Type B pancreatic cell (in vitro differentiated cells): Measurements from ENCODE around the gene AGPAT3. TPM values are rescaled to one million over a fixed set of nuclear protein-coding genes. Genes with fewer than 3 reads are reported as not detected.
"Not testable (repeated sequence)": the region's sequence is repeated elsewhere in the genome, so short reads cannot be mapped to it uniquely, and the experiment has no call there.

Experiments
- DNase-seq: peaks from one replicate; pipeline ENCODE4 v3.0.0; 2021; ENCODE audit warnings: mixed read lengths; ENCODE audit not compliant: unreplicated experiment; ENCODE audit errors: extremely low spot score
- H3K27ac Mint-ChIP-seq: 2 replicates; pipeline ENCODE4 v1.8.0; 2021; ENCODE audit warnings: mild to moderate bottlenecking, mixed read lengths
- H3K27me3 Mint-ChIP-seq: 2 replicates; pipeline ENCODE4 v1.8.0; 2021; ENCODE audit warnings: mixed read lengths
- H3K36me3 Mint-ChIP-seq: 2 replicates; pipeline ENCODE4 v1.8.0; 2021; ENCODE audit warnings: mixed read lengths
- H3K4me1 Mint-ChIP-seq: one replicate; pipeline ENCODE4 v1.8.0; 2021; ENCODE audit warnings: mixed read lengths; ENCODE audit not compliant: unreplicated experiment
- H3K4me3 Mint-ChIP-seq: 2 replicates; pipeline ENCODE4 v1.8.0; 2021; ENCODE audit warnings: mild to moderate bottlenecking, mixed read lengths
- H3K9me3 Mint-ChIP-seq: 2 replicates; pipeline ENCODE4 v1.8.0; 2021; ENCODE audit warnings: mixed read lengths
- total RNA-seq: library from RNA; stranded (reverse); gene quantifications from 2 replicates; pipeline ENCODE4 v1.2.1, GENCODE V29; 2021; ENCODE audit warnings: low replicate concordance
- TF ChIP-seq, protein P1 (sequence below): fragments of 200-600 bp; sonication (generic); conservative IDR thresholded peaks from 2 replicates; pipeline ENCODE4 v1.5.0; 2021; ENCODE audit warnings: antibody characterized with exemption, mild to moderate bottlenecking

AGPAT3 gene
- total RNA-seq, 1 donor from 2014 or later: 59.2 TPM

DNA sequence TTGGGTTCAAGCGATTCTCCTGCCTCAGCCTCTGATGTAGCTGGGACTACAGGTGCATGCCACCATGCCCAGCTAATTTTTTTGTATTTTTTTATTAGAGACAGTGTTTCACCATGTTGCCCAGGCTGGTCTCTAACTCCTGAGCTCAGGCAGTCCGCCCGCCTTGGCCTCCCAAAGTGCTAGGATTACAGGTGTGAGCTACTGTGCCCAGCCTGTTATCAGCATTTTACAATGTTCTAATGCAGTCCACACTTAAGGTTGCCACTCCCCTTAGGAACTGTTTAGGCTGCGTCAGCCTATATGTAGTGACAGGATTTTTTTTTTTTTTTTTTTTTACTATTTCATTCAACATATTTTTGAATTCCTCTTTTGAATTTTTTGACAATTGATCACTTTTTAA lies 30.2 kb downstream of the AGPAT3 start:
- H3K36me3 Mint-ChIP-seq: peaks cover 31% of the 10 kb centered on the region
- TF ChIP-seq, protein P1, sequence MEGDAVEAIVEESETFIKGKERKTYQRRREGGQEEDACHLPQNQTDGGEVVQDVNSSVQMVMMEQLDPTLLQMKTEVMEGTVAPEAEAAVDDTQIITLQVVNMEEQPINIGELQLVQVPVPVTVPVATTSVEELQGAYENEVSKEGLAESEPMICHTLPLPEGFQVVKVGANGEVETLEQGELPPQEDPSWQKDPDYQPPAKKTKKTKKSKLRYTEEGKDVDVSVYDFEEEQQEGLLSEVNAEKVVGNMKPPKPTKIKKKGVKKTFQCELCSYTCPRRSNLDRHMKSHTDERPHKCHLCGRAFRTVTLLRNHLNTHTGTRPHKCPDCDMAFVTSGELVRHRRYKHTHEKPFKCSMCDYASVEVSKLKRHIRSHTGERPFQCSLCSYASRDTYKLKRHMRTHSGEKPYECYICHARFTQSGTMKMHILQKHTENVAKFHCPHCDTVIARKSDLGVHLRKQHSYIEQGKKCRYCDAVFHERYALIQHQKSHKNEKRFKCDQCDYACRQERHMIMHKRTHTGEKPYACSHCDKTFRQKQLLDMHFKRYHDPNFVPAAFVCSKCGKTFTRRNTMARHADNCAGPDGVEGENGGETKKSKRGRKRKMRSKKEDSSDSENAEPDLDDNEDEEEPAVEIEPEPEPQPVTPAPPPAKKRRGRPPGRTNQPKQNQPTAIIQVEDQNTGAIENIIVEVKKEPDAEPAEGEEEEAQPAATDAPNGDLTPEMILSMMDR: no peak
- no peaks in the 10 kb centered on the region for H3K27me3 Mint-ChIP-seq
- no peak overlapping the region for H3K27ac Mint-ChIP-seq
- no peak overlapping the region for H3K4me3 Mint-ChIP-seq
- DNase-seq: no peak
- H3K9me3 Mint-ChIP-seq: peaks cover 5% of the 10 kb centered on the region
- H3K4me1 Mint-ChIP-seq: peaks cover 28% of the 10 kb centered on the region

DNA sequence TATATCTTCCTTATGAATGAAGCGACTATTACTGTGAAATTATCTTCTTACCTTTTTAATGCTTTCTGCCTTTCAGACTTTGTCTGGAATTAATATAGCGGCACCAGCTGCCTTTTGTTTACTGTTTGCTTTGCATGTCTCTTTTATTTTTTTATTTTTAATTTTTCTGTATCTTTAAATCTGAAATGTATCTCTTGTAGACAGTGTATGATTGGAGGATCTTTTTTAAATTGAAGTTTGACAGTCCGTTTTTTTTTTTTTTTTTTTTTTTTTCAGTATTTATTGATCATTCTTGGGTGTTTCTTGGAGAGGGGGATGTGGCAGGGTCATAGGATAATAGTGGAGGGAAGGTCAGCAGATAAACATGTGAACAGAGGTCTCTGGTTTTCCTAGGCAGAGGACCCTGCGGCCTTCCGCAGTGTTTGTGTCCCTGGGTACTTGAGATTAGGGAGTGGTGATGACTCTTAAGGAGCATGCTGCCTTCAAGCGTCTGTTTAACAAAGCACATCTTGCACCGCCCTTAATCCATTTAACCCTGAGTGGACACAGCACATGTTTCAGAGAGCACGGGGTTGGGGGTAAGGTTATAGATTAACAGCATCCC lies 31.8 kb downstream of the AGPAT3 start:
- H3K4me3 Mint-ChIP-seq, H3K27me3 Mint-ChIP-seq, H3K9me3 Mint-ChIP-seq, DNase-seq, H3K27ac Mint-ChIP-seq: not testable (repeated sequence)
- Mint-ChIP-seq H3K4me1 (peaks cover 31% of the 10 kb centered on the region), H3K36me3 (peaks cover 36% of the 10 kb centered on the region)

GRCh38 chr21:43899307-43900077 lies 34.5 kb downstream of the AGPAT3 start:
- peaks cover 32% of the 10 kb centered on the region for H3K36me3 Mint-ChIP-seq
- H3K9me3 Mint-ChIP-seq: peaks cover 5% of the 10 kb centered on the region
- no peak overlapping the region for H3K4me3 Mint-ChIP-seq
- TF ChIP-seq, protein P1: no peak
- H3K4me1 Mint-ChIP-seq: peaks cover 37% of the 10 kb centered on the region
- no peak for DNase-seq
- no peak overlapping the region for H3K27ac Mint-ChIP-seq
- H3K27me3 Mint-ChIP-seq: no peaks in the 10 kb centered on the region

GRCh38 chr21:43900078-43900385 lies 35.0 kb downstream of the AGPAT3 start:
- peaks cover 5% of the 10 kb centered on the region for H3K9me3 Mint-ChIP-seq
- H3K4me1 Mint-ChIP-seq: peaks cover 37% of the 10 kb centered on the region
- TF ChIP-seq, protein P1: no peak
- no peaks in the 10 kb centered on the region for H3K27me3 Mint-ChIP-seq
- no peak for DNase-seq
- no peak overlapping the region for H3K27ac Mint-ChIP-seq
- no peak overlapping the region for H3K4me3 Mint-ChIP-seq
- peaks cover 36% of the 10 kb centered on the region for H3K36me3 Mint-ChIP-seq

- H3K4me3 Mint-ChIP-seq: no peak overlapping the region
- no peaks in the 10 kb centered on the region for H3K27me3 Mint-ChIP-seq
- H3K27ac Mint-ChIP-seq: no peak overlapping the region
- no peak for DNase-seq
- peaks cover 37% of the 10 kb centered on the region for H3K36me3 Mint-ChIP-seq
- peaks cover 5% of the 10 kb centered on the region for H3K9me3 Mint-ChIP-seq
- TF ChIP-seq, protein P1: no peak
- peaks cover 39% of the 10 kb centered on the region for H3K4me1 Mint-ChIP-seq
Measured at GRCh38 chr21:43900690-43901089, 35.7 kb downstream of the AGPAT3 start.

DNA sequence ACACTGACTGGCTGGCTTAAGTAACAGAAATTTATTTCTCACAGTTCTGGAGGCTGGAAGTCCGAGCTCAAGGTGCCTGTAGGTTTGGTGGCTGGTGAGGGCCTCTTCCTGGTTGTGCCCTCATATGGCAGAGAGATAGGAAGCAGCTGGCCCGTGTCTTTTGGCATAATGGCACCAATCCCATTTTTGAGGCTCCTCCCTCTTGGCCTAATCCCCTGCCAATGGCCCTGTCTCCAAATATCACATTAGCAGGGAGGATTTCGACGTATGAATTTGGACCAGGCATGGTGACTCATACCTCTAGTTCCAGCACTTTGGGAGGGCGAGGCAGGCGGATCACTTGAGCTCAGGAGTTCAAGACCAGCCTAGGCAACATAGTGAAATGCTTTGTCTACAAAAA lies 37.4 kb downstream of the AGPAT3 start:
- peaks cover 43% of the 10 kb centered on the region for H3K36me3 Mint-ChIP-seq
- DNase-seq: no peak

More for the DNA sequence above, 37.4 kb downstream of the AGPAT3 start:
- H3K4me1 Mint-ChIP-seq: peaks cover 41% of the 10 kb centered on the region
- H3K27me3 Mint-ChIP-seq: no peaks in the 10 kb centered on the region
- peaks cover 5% of the 10 kb centered on the region for H3K9me3 Mint-ChIP-seq
- TF ChIP-seq, protein P1: no peak
- no peak overlapping the region for H3K27ac Mint-ChIP-seq
- no peak overlapping the region for H3K4me3 Mint-ChIP-seq
